Measurements from ENCODE around the gene SMAD2. TPM values are rescaled to one million over a fixed set of nuclear protein-coding genes. Genes with fewer than 3 reads are reported as not detected.
A peak's percentile ranks its signal among the peaks of the same experiment; 100 is the strongest.

Gene SMAD2
- total RNA-seq, 3 donors from 2014 or later = 35.1 to 101 (median 73.6) TPM

- TF ChIP-seq CTCF (IDR thresholded peaks at IDR 0.05) = no peak
- no peak for TF ChIP-seq POLR2AphosphoS5 (IDR thresholded peaks at IDR 0.05)
- no peak for TF ChIP-seq POLR2A (IDR thresholded peaks at IDR 0.05)
- H3K4me1 ChIP-seq = no peaks in the 10 kb centered on the region
- H3K9me3 ChIP-seq = no peaks in the 10 kb centered on the region
- no peaks in the 10 kb centered on the region for H3K27me3 ChIP-seq
- no peak overlapping the region for H3K27ac ChIP-seq
- no peak overlapping the region for H3K4me3 ChIP-seq
- DNase-seq (ENCODE audit: low spot score in 2 of 2) = no peak
- H3K36me3 ChIP-seq = no peaks in the 10 kb centered on the region
- intact Hi-C loops (cut with DNase I; ENCODE audit: low total_unique reads) = no loop called here
Measured at GRCh38 chr18:47802802-47803201, 127.7 kb downstream of the SMAD2 start.

- intact Hi-C loops (cut with DNase I; ENCODE audit: low total_unique reads) = no loop called here
- H3K27ac ChIP-seq = peak overlapping the region in 1 of 2 donors; percentile 32
- peak in 1 of 2 donors; percentile 27 for DNase-seq (ENCODE audit: low spot score in 2 of 2)
Measured at GRCh38 chr18:47801817-47802216, 128.6 kb downstream of the SMAD2 start.

GRCh38 chr18:47800756-47801155, 129.7 kb downstream of the SMAD2 start:
- no peak for DNase-seq (ENCODE audit: low spot score in 2 of 2)
- intact Hi-C loops (cut with DNase I; ENCODE audit: low total_unique reads) = no loop called here
- TF ChIP-seq POLR2A (IDR thresholded peaks at IDR 0.05) (no peak), POLR2AphosphoS5 (IDR thresholded peaks at IDR 0.05) (no peak), CTCF (IDR thresholded peaks at IDR 0.05) (no peak)
- H3K4me1 ChIP-seq = no peaks in the 10 kb centered on the region
- no peak overlapping the region for H3K27ac ChIP-seq
- H3K36me3 ChIP-seq = no peaks in the 10 kb centered on the region
- H3K9me3 ChIP-seq = no peaks in the 10 kb centered on the region
- no peaks in the 10 kb centered on the region for H3K27me3 ChIP-seq
- no peak overlapping the region for H3K4me3 ChIP-seq

More at GRCh38 chr18:47801817-47802216, 128.6 kb downstream of the SMAD2 start:
- no peaks in the 10 kb centered on the region for H3K9me3 ChIP-seq
- H3K4me1 ChIP-seq = no peaks in the 10 kb centered on the region
- H3K4me3 ChIP-seq = no peak overlapping the region
- no peak for TF ChIP-seq POLR2AphosphoS5 (IDR thresholded peaks at IDR 0.05)
- TF ChIP-seq POLR2A (IDR thresholded peaks at IDR 0.05) = no peak
- no peak for TF ChIP-seq CTCF (IDR thresholded peaks at IDR 0.05)
- H3K36me3 ChIP-seq = no peaks in the 10 kb centered on the region
- H3K27me3 ChIP-seq = no peaks in the 10 kb centered on the region

- DNase-seq (ENCODE audit: low spot score in 2 of 2) = no peak
- TF ChIP-seq POLR2AphosphoS5 (IDR thresholded peaks at IDR 0.05) = no peak
- TF ChIP-seq POLR2A (IDR thresholded peaks at IDR 0.05) = no peak
- Histone ChIP-seq H3K27ac (no peak overlapping the region), H3K36me3 (no peaks in the 10 kb centered on the region), H3K9me3 (no peaks in the 10 kb centered on the region), H3K4me3 (no peak overlapping the region), H3K4me1 (peaks cover 0 to 3% of the 10 kb centered on the region in 2 donors), H3K27me3 (no peaks in the 10 kb centered on the region)
- intact Hi-C loops (cut with DNase I; ENCODE audit: low total_unique reads) = no loop called here
Measured at GRCh38 chr18:47800248-47800647, 130.2 kb downstream of the SMAD2 start.

- no peak overlapping the region for H3K4me3 ChIP-seq
- no peak for TF ChIP-seq CTCF (IDR thresholded peaks at IDR 0.05)
- no peak for TF ChIP-seq POLR2AphosphoS5 (IDR thresholded peaks at IDR 0.05)
- no peak for TF ChIP-seq POLR2A (IDR thresholded peaks at IDR 0.05)
- intact Hi-C loops (cut with DNase I; ENCODE audit: low total_unique reads) = no loop called here
Measured at GRCh38 chr18:47799376-47799775, 131.1 kb downstream of the SMAD2 start.

GRCh38 chr18:47798366-47798765, 132.1 kb downstream of the SMAD2 start:
- TF ChIP-seq POLR2AphosphoS5 (IDR thresholded peaks at IDR 0.05) = no peak
- no peak for TF ChIP-seq CTCF (IDR thresholded peaks at IDR 0.05)
- no peak for TF ChIP-seq POLR2A (IDR thresholded peaks at IDR 0.05)
- intact Hi-C loops (cut with DNase I; ENCODE audit: low total_unique reads) = no loop called here

More at GRCh38 chr18:47799376-47799775, 131.1 kb downstream of the SMAD2 start:
- no peaks in the 10 kb centered on the region for H3K36me3 ChIP-seq
- H3K27ac ChIP-seq = no peak overlapping the region
- no peak for DNase-seq (ENCODE audit: low spot score in 2 of 2)
- H3K27me3 ChIP-seq = no peaks in the 10 kb centered on the region
- H3K4me1 ChIP-seq = peaks cover 0 to 3% of the 10 kb centered on the region in 2 donors
- no peaks in the 10 kb centered on the region for H3K9me3 ChIP-seq

More at GRCh38 chr18:47798366-47798765, 132.1 kb downstream of the SMAD2 start:
- Histone ChIP-seq H3K27ac (no peak overlapping the region), H3K4me1 (peaks cover 0 to 3% of the 10 kb centered on the region in 2 donors), H3K36me3 (no peaks in the 10 kb centered on the region), H3K9me3 (no peaks in the 10 kb centered on the region), H3K4me3 (no peak overlapping the region), H3K27me3 (no peaks in the 10 kb centered on the region)
- peak in 1 of 2 donors; percentile 31 for DNase-seq (ENCODE audit: low spot score in 2 of 2)
